AG10803 (cell line): ENCODE results near the gene DEPP1.

Experiments used
- DNase-seq: peaks from one replicate; pipeline ENCODE4 v3.0.0; 2010; ENCODE audit warnings: low read depth
- H3K4me3 ChIP-seq: 2 replicates; pipeline ENCODE4 v1.5.1; 2011; ENCODE audit warnings: mild to moderate bottlenecking, low read length, control low read depth
- CTCF ChIP-seq: conservative IDR thresholded peaks from 2 replicates; pipeline ENCODE4 v1.5.1; 2011; ENCODE audit warnings: mild to moderate bottlenecking, low read length, control low read depth, inconsistent platforms

DEPP1 gene

GRCh38 chr10:44933451-44934321, 44.9 kb downstream of the DEPP1 start:
- no peak for TF ChIP-seq CTCF
- H3K4me3 ChIP-seq = no peak overlapping the region

GRCh38 chr10:44932517-44933450, 45.8 kb downstream of the DEPP1 start:
- peak; percentile 76 for DNase-seq
- no peak overlapping the region for H3K4me3 ChIP-seq
- TF ChIP-seq CTCF = peak; percentile 95

More at GRCh38 chr10:44933451-44934321, 44.9 kb downstream of the DEPP1 start:
- DNase-seq = no peak

GRCh38 chr10:44931621-44932516, 46.7 kb downstream of the DEPP1 start:
- DNase-seq = no peak
- H3K4me3 ChIP-seq = no peak overlapping the region
- no peak for TF ChIP-seq CTCF

- DNase-seq = no peak
- TF ChIP-seq CTCF = no peak
Measured at GRCh38 chr10:44930904-44931620, 47.5 kb downstream of the DEPP1 start.

GRCh38 chr10:44929356-44930255, 49.0 kb downstream of the DEPP1 start:
- no peak overlapping the region for H3K4me3 ChIP-seq
- TF ChIP-seq CTCF = no peak
- no peak for DNase-seq

More at GRCh38 chr10:44930904-44931620, 47.5 kb downstream of the DEPP1 start:
- no peak overlapping the region for H3K4me3 ChIP-seq
